Skin of body (tissue), 2 donors: ENCODE results near the gene RPSA. TPM values are rescaled to one million over a fixed set of nuclear protein-coding genes. Genes with fewer than 3 reads are reported as not detected.
"Not testable (repeated sequence)": the region's sequence is repeated elsewhere in the genome, so short reads cannot be mapped to it uniquely, and the experiment has no call there.

Experiments
- DNase-seq: peaks from one replicate; lab custom pipeline; 2025; lab: John Stamatoyannopoulos, UW
- total RNA-seq: library from RNA; depleted of rRNA; stranded (reverse); fragments of >200 nt; gene quantifications from one replicate; pipeline ENCODE4 v1.2.3, GENCODE V29; 2014

RPSA gene
- 895 TPM for total RNA-seq

DNA sequence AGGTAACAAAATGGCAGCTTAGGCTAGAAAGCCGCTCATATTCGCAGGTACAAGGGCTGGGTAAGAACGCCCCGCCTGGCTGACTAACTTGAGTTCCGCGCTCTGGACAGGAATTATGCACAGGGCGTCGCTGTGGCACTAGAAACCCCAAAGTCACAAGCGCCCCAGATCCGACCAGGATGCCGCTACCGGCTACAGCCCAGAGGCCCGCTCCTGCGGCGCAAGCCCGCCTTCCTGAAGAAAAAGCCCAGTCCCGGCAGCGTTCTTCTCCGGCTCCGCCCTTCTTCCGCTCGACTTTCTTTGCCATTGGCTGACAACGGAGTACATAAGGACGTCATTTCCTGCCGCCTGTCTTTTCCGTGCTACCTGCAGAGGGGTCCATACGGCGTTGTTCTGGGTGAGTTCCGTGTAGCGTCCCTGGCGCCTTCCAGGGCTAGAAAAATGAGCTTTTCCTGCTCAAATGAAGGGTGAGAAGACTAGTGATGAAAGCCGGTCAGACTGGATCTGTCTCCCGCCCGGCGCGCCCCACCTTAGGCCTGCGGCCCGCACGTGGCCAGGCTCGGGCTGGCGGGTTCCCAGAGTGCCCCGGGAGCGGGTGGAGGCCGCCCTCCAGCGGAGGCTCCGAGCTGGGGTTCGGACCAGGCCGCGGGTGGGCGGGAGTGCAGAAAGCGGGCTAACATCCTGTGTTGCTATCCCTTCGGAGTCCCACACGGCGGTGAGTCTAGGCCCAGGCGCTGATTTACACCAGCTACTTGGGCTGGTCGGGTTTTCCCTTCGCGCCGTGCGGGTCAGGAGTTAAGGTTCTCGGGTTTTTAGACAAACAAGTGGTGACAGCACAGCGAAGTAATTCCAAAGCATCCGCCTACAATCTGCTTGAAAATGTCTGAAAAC is at the start of gene RPSA:
Gene RPSA (plus strand): TSS at position 353 of the 891 bp plus-strand sequence. CDS start 934 bp downstream, outside the sequence.
- peak; percentile 94 for DNase-seq

DNA sequence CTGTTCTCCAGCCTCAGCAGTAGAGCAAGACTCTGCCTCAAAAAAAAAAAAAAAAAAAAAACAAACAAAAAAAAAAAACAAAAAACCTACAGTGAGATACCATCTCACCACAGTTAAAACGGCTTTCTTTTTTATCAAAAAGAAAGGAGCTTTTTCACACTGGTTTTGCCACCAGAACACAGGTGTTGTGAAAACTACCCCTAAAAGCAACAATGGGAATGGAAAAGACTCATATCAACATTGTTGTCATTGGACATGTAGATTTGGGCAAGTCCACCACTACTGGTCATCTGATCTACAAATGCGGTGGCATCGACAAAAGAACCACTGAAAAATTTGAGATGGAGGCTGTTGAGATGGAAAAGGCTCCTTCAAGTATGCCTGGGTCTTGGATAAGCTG is 48.2 kb upstream of the RPSA start:
- no peak for DNase-seq

DNA sequence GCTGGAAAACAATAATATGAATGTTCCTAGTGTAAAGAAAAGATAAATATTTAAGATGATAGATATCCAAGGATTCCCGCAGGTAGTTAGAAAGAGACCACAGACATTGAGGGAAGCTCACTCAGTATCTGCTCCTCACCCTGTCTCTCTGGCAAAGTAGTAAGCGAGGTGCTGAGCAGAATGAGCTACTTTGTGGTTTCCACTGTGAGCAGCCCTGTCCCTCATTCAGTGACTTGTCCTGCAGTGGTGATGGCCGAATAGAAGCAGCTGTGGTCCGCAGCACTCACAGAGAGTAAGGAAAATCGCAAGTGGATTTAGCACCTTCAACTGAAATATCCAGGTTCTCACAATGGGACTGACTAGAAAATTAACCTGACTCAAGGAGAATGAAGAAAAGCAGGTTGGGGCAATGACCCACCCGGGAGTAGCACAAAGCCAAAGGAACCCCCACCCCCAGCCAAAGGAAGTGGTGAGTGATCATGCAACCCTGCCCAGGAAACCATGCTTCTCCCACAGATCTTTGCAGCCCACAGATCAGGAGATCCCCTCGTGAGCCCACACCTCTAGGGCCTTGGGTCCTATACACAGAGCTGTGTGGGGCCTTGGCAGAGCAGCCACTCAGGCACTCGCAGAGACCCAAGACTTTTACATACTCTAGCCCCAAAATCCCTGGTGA is 45.1 kb upstream of the RPSA start:
- DNase-seq = no peak

DNA sequence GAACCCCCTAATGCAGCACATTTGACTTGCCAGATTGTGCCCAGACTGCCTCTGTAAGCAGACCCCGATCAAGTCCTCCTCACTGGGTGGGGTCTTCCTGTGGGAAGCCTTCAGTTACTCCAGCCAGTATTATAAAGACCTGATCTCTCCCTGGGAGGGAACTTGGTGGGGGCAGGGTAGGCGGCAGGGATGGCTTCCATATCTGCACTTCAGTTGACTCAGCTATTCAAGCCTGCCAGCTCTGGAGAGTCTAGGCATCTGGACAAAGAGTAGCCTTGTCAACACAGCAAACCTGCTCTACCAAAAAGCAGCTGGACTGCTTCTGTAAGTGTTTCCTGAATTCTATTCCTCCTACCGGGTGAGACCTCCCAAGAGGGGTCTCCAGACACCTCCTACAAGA is 44.3 kb upstream of the RPSA start:
- DNase-seq = no peak

DNA sequence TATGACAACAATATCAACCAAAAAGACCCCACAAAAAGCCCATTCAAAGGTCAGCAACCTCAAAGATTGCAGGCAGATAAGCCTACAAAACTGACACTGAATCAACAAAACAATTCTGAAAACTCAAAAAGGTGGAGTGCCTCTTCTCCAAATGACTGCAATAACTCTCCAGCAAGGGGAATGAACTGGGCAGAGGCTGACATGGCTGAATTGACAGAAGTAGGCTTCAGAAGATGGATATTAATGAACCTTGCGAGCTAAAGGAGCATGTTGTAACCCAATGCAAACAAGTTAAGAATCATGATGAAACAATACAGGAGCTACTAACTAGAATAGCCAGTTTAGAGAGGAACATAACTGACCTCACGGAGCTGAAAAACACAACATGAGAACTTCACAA is 43.7 kb upstream of the RPSA start:
- DNase-seq = no peak

DNA sequence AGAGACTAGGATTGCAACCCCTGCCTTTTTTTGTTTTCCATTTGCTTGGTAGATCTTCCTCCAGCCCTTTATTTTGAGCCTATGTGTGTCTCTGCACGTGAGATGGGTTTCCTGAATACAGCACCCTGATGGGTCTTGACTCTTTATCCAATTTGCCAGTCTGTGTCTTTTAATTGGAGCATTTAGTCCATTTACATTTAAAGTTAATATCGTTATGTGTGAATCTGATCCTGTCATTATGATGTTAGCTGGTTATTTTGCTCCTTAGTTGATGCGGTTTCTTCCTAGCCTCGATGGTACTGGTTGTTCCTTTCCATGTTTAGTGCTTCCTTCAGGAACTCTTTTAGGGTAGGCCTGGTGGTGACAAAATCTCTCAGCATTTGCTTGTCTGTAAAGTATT is 36.1 kb upstream of the RPSA start:
- DNase-seq = not testable (repeated sequence)

DNA sequence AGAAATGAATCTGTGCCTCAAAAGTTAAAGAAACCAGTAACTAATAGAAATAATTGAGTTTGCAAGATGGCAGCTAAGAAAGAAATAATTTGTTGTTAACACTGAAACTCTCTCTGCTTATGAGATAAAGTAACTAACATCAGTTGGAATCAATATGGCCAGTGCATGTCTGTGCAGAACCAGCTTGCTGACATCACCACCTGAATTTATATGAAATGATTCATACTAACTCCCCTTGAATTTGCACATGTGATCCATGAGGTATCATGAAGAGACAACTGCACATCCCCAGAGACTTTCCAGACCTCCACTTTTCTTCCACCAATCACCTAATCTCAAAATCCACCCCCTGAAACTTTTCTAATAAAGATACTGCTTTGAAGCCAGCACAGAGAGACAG is 33.7 kb upstream of the RPSA start:
- no peak for DNase-seq

DNA sequence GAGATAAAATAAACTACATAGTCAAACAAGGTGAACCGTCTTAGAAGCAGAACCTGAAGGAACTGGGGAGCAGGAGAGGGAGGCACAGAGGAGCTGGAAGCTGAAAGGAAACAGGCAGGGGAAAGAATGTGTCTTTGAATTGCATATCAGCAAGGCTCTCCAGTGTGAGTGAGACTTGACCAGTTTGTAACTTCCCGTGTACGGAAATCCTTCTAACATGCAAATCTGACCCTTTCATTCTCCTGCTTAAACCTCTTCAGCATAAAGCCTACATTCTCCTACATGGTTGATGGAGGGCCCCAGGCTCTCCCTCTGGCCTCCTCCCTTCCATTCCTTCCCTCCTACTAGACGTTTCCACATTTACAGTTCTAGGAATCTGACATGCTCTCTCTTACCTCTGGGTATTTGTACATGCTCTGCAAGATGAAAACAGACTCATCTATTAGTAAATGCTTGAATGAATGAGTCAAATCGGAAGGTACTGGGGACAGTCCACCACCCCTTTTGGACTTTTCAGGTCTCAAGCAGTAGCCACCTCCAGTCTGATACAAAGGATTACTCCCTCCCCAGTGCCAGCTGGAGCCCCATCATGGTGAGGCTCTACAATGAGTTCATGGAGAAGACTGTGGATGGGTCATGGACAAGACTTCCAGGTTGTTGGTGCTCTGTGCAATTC is 29.4 kb upstream of the RPSA start:
- DNase-seq = no peak

DNA sequence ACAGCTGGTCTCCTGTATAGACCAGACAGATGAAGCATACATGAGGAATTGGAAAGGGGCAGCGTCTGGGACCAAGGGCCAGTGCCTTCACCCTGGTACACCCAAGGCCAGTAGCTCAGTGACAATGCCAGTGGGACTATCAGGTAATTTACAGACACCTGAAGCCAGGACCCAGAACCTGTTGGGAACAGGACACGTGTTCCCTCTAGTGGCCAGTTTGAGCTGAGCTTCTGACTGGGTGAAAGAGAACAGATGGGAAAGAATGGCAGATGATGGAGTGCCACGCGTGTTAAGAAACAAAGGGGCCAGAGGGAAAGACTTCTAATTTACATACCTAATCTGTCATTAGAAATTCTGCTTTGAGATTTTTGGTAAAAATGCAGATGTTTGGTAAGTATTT is 28.4 kb upstream of the RPSA start:
- no peak for DNase-seq

DNA sequence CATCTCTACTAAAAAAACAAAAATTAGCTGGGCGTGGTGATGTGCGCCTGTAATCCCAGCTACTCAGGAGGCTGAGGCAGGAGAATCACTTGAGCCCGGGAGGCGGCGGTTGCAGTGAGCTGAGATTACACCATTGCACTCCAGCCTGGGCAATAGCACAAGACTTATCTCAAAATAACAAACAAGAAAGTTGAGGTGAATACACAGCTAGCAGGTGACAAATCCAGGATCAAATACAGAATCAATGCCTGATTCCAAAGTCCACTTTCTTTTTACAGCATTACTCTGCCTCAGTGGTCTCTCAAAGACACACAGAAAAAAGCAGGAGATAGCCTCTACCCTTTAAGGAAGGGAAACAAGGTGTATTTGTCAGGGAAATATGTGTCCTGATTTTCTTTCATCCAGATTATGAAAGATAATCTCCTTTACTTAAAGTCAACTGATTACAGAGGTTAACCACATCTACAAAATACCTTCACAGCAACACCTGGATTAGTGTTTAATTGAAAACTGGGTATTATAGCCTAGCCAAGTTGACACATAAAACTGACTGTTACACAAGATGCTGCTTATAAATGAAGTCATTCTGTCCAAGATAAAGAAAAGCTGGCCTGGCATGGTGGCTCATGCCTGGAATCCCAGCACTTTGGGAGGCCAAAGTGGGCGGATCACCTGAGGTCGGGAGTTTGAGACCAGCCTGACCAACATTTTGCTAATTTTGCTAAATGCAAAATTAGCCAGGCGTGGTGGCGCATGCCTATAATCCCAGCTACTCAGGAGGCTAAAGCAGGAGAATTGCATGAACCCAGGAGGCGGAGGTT is 27.4 kb upstream of the RPSA start:
- no peak for DNase-seq

DNA sequence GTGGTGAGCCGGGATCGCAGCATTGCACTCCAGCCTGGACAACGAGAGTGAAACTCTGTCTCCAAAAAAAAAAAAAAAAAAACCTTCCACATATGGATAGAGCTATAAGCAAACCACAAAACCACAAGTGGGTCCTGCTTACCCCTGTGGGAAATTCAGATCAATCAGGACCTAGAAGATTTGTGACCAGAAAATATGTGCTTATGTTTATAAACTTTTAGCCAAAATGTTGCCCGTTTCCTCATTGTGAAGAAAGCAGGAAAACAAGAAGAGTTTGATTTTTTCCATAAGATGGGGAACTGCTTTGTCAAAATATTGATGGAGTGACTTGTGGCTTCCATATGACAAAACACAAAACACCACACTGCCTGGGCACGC is 26.8 kb upstream of the RPSA start:
- no peak for DNase-seq

DNA sequence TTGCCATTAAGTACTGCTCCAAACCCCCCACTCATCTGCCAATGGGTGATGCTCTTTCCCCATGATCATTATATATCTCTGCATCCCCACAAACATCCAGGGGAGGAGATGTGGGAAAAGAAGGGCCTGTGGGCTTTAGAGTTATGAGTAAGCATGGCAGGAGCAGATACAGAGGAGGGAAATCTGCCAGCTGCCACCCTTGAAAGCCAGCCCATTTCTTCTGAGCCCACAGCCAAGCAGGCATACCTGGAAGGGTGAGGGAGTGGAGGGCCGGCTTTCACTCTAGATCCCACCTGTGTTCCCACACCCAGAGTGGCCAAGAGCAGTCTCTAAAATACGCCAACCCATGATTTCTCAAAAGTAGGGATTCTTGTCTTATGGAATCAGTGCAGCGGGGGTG is 25.1 kb upstream of the RPSA start:
- no peak for DNase-seq

DNA sequence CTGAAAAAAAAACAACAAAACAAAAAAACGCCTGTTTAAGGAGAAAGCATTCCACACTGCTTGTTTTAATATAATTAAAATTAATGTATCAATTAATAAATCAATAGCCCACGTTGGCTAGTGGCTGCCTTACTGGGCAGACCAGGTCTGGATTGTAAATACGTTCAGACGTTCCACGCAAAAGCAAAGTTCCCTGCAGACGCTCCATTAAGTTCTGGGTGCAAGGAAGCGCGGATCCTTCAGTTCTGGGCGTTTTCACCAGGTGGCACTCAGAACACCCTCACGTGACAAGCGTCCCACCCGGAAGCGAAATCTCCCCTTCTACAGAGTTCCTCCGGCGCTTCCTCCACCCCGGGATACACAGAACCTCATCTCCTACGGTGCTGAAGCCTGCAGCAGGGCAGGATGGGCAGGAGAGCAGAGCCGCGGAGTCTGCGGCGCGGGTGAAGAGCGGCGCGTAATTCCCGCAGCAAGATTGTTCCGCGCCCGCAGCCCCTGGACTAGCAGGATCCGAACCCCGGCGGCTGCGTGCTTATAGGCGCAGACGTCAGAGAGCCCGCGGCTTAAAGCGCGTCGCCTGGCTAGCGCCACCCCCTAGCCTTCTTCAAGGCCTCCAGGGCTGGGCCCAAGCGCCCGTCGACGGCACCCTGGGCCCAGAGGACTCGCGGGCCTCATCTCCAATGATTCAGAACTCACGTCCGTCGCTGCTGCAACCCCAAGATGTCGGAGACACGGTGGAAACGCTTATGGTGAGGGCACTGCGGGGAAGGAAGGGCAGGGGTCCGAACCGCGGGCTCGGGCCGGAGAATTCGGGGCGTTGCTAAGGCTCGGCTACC is 23.3 kb upstream of the RPSA start, which contains the start of gene SLC25A38:
Gene SLC25A38 (plus strand): TSS at position 326 of the 836 bp plus-strand sequence. CDS start 355 bp downstream, at position 681.
- DNase-seq = no peak

DNA sequence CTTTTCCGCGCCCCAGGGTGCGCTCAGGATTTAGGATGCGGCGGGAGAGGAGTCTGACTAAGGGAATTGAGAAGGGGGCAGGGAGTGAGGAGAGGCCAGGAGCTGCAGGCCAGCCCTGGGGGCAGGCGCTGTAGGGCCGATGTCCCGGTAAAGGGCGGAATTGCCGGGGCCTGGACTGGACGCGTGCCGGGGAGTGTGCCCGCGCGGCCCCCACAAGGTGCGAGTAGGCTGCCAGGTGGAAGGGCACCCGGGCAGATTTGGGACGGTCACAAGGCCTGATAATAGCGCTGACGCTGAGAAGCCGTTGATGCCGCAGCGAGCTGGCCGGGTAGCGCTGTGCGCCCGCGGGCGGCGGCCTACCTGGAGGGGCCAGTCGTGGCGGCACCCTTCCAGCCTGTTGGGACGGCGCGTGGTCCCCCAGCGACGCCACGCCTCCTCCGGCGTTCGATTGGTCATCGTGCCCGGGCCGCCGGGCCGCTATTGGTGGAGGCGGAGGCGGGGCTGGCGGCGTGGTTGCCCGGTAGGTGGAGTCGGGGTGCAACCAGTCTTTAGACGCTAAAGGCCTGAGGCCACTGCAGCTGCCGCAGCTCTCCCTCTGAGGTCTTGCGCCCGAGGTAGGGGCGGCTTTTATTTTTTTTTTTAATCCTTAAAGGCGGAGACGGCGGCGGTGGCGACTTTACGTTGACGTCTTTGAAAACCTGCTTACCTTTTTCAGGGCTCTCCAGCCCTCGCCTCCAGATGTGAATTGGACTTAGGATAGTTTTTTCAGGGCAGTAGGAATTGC is 22.4 kb upstream of the RPSA start:
- DNase-seq = no peak

DNA sequence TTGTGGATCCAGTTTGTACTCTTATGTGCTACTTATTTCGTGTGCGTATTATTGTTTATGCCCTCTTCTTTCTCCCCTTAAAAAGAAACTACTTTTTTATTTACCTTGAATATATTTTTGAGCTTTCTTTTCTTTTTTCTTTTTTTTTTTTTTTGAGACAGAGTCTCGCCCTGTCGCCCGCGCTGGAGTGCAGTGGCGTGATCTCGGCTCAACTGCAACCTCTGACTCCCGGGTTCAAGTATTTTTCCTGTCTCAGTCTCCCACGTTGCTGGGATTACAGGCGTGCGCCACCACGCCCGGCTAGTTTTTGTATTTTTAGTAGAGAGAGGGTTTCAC is 21.9 kb upstream of the RPSA start:
- DNase-seq = no peak

DNA sequence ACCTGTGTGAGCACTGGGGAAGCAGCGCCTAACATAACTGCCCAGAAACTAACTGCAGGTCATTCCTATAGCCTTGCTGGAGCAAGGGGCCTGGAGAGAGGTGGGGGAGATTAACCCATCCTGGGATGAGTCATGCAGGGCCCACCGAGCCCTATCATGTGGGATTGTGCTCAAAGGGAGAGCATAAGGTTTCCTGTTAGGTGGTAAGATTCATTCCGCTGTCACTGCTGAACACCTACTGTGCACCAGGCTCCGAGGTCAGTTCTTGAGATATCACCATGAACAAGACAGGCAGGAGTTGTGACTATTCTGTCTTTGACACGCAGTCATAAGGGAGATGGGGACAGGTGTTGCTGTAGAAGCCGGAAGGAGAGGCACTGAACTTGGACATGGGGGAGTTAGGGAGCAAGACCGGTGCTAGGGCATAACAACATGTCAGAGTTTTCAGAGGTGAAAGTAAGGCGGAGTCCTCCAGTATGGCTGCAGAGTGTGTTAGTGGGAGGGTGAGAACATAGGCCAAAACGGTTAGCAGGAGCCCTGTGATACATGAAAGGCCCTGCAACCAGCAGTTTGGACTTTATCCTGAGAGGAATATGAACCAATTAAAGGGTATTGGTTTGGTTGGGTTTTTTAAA is 20.9 kb upstream of the RPSA start:
- no peak for DNase-seq

DNA sequence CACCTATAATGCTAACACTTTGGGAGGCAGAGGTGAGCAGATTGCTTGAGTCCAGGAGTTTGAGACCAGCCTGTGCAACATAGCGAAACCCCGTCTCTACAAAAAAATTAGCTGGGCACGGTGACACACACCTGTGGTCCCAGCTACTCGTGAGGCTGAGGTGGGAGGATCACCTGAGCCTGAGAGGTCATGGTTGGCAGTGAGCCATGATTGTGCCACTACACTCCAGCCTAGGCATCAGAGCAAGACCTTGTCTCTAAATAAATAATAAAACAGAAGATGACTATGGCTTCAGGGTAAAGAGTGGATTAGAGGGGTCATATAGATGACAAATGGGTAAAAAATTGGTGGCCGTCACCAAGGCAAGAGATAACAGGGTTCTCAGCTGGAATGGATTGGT is 20.2 kb upstream of the RPSA start:
- DNase-seq = no peak

DNA sequence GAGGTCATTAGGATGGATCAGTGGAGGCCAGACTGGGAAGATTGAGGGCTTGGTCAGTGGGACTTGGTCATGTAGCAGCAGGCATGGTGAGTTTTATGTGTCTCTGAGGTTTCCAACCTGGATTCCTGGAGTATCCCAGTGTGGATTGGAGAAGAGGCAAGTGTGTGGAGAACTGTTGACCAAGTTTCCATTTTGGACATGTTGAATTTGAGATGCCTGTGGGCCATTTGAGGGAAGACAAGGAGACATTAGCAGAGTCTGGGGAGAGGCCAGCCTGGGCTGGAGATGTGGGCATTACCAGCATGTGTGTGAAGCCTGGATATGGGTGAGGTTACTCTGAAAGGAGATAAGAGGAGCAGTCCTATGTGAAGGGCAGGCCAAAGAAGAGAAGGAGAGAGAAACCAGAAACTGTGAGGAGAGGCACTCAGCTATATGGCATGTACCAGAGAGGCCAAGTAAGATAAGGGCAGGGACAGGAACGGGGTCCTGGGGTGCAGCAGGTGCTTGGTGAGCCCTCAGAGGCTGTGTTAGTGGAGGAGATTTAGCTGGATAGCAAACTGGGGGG is 19.0 kb upstream of the RPSA start:
- DNase-seq = no peak

DNA sequence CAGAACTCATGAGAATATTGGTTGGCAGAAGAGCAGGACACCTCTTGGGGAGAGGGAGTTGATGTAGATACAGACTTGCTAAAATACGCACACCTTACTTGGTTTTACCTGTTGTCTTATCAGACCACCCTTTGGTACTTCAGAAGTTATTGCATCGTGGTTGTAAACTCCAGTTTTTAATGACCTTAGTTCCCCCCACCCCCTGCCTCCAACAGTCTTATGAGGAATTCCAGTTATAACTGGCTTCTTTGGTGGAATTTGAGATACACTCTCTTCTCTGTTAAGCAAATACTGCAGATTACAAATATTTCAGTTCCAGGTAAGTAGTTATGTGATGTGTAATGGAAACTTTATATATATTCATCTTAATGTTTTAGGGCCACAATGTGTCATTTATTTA is 18.4 kb upstream of the RPSA start:
- DNase-seq = no peak
